ENCODE data around the gene FA2H.
A peak's percentile ranks its signal among the peaks of the same experiment; 100 is the strongest.
"Not testable (repeated sequence)": the region's sequence is repeated elsewhere in the genome, so short reads cannot be mapped to it uniquely, and the experiment has no call there.

The FA2H gene

GRCh38 chr16:74774223-74775139, at the start of gene FA2H:
Gene FA2H (minus strand): TSS chr16:74774820. CDS start chr16:74774755, 65 bp downstream.
- peak; percentile 38 for DNase-seq (ENCODE audit: low read depth)

GRCh38 chr16:74817851-74818250, 43.2 kb upstream of the FA2H start:
- DNase-seq (ENCODE audit: low read depth): no peak

- DNase-seq (ENCODE audit: low read depth): peak; percentile 58
Observed at GRCh38 chr16:74813109-74813641, 38.6 kb upstream of the FA2H start.

GRCh38 chr16:74811911-74812310, 37.3 kb upstream of the FA2H start:
- DNase-seq (ENCODE audit: low read depth): no peak

GRCh38 chr16:74811216-74811615, 36.6 kb upstream of the FA2H start:
- not testable (repeated sequence) for DNase-seq (ENCODE audit: low read depth)

GRCh38 chr16:74807052-74807646, 32.5 kb upstream of the FA2H start:
- DNase-seq (ENCODE audit: low read depth): no peak

- no peak for DNase-seq (ENCODE audit: low read depth)
Observed at GRCh38 chr16:74800216-74800871, 25.7 kb upstream of the FA2H start.

GRCh38 chr16:74797414-74797813, 22.8 kb upstream of the FA2H start:
- DNase-seq (ENCODE audit: low read depth): no peak

GRCh38 chr16:74795104-74795503, 20.5 kb upstream of the FA2H start:
- no peak for DNase-seq (ENCODE audit: low read depth)

- DNase-seq (ENCODE audit: low read depth): no peak
Observed at GRCh38 chr16:74794668-74795067, 20.0 kb upstream of the FA2H start.

- DNase-seq (ENCODE audit: low read depth): no peak
Observed at GRCh38 chr16:74793571-74793970, 19.0 kb upstream of the FA2H start.

- no peak for DNase-seq (ENCODE audit: low read depth)
Observed at GRCh38 chr16:74792225-74792624, 17.6 kb upstream of the FA2H start.

GRCh38 chr16:74791749-74792148, 17.1 kb upstream of the FA2H start:
- DNase-seq (ENCODE audit: low read depth): not testable (repeated sequence)

GRCh38 chr16:74788108-74788507, 13.5 kb upstream of the FA2H start:
- no peak for DNase-seq (ENCODE audit: low read depth)

- DNase-seq (ENCODE audit: low read depth): no peak
Observed at GRCh38 chr16:74785031-74785430, 10.4 kb upstream of the FA2H start.

- no peak for DNase-seq (ENCODE audit: low read depth)
Observed at GRCh38 chr16:74778646-74779045, 4.0 kb upstream of the FA2H start.

GRCh38 chr16:74776926-74777325, 2.3 kb upstream of the FA2H start:
- no peak for DNase-seq (ENCODE audit: low read depth)

- no peak for DNase-seq (ENCODE audit: low read depth)
Observed at GRCh38 chr16:74775255-74775654, 635 bp upstream of the FA2H start.

GRCh38 chr16:74773446-74774222, 986 bp downstream of the FA2H start:
- DNase-seq (ENCODE audit: low read depth): no peak

- DNase-seq (ENCODE audit: low read depth): no peak
Observed at GRCh38 chr16:74771656-74772315, 2.8 kb downstream of the FA2H start.

- DNase-seq (ENCODE audit: low read depth): no peak
Observed at GRCh38 chr16:74770831-74771526, 3.6 kb downstream of the FA2H start.
